A549 (cell line): ENCODE measurements around the gene HTRA2.

ENCODE experiments used
- BHLHE40 ChIP-seq: IDR thresholded peaks from 2 replicates; pipeline ENCODE4 v1.6.1; 2012; ENCODE audit warnings: low read depth, low read length, inconsistent platforms
- CBX8 ChIP-seq: fragments of 200-600 bp; sonication (generic); IDR thresholded peaks from 2 replicates; pipeline ENCODE4 v1.6.1; 2016
- EHMT2 ChIP-seq: fragments of 200-600 bp; sonication (generic); IDR thresholded peaks from 2 replicates; pipeline ENCODE4 v1.6.1; 2016; ENCODE audit warnings: antibody characterized with exemption, low read depth, mild to moderate bottlenecking, moderate library complexity
- EP300 ChIP-seq, 2 experiments: fragments of >200 bp; sonication (Bioruptor Twin); formaldehyde crosslinking; IDR thresholded peaks; 2 replicates in 1 of 2; 3 replicates in 1 of 2; pipeline ENCODE4 v1.6.1; 2016 to 2017
- KDM1A ChIP-seq: fragments of 200-600 bp; sonication (generic); IDR thresholded peaks from 2 replicates; pipeline ENCODE4 v1.6.1; 2016; ENCODE audit warnings: low read depth, mild to moderate bottlenecking
- POLR2A ChIP-seq: IDR thresholded peaks from 2 replicates; pipeline ENCODE4 v1.6.1; 2012; ENCODE audit warnings: mild to moderate bottlenecking, low read length
- POLR2AphosphoS2 ChIP-seq: conservative IDR thresholded peaks from 2 replicates; pipeline ENCODE4 v1.6.1; 2012; ENCODE audit warnings: low read length, improper control_type of control experiment, inconsistent platforms
- RCOR1 ChIP-seq: fragments of 150-350 bp; IDR thresholded peaks from 2 replicates; pipeline ENCODE4 v1.6.1; 2014; ENCODE audit warnings: antibody characterized with exemption, low read length, low read depth
- TF ChIP-seq, protein P1 (sequence below): fragments of >200 bp; sonication (Bioruptor Twin); formaldehyde crosslinking; IDR thresholded peaks from 3 replicates; pipeline ENCODE4 v1.5.1; 2016
- TF ChIP-seq, protein P2 (sequence below): fragments of 250-450 bp; sonication (Bioruptor Pico); IDR thresholded peaks from 2 replicates; pipeline ENCODE4 v1.5.0; 2021; ENCODE audit warnings: mild to moderate bottlenecking, moderate library complexity, borderline replicate concordance
- TF ChIP-seq, protein P3 (sequence below): IDR thresholded peaks from 2 replicates; pipeline ENCODE4 v1.6.1; 2012

DNA sequence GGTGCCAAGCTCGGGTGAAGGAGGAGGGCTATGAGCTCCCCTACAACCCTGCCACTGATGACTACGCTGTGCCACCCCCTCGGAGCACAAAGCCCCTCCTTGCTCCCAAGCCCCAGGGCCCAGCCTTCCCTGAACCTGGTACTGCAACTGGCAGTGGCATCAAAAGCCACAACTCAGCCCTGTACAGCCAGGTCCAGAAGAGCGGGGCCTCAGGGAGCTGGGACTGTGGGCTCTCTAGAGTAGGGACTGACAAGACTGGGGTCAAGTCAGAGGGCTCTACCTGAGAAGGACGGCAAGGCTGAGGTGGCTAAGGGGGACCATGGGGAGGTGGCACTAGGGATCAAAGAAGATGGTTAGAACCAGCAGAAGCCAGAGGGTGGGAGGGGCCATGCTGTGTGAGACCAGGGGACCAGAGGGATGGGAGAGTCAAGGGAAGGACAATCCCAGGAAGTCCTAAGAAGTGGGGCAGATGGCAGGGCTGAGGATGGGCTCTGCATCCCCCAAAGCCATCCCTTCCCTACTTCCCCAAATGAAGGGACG lies 27.2 kb downstream of the HTRA2 start:
- TF ChIP-seq, protein P1, sequence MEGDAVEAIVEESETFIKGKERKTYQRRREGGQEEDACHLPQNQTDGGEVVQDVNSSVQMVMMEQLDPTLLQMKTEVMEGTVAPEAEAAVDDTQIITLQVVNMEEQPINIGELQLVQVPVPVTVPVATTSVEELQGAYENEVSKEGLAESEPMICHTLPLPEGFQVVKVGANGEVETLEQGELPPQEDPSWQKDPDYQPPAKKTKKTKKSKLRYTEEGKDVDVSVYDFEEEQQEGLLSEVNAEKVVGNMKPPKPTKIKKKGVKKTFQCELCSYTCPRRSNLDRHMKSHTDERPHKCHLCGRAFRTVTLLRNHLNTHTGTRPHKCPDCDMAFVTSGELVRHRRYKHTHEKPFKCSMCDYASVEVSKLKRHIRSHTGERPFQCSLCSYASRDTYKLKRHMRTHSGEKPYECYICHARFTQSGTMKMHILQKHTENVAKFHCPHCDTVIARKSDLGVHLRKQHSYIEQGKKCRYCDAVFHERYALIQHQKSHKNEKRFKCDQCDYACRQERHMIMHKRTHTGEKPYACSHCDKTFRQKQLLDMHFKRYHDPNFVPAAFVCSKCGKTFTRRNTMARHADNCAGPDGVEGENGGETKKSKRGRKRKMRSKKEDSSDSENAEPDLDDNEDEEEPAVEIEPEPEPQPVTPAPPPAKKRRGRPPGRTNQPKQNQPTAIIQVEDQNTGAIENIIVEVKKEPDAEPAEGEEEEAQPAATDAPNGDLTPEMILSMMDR, result no peak
- TF ChIP-seq RCOR1 (no peak), POLR2AphosphoS2 (no peak), EP300 (IDR thresholded peaks at IDR 0.05) (no peak), BHLHE40 (no peak), POLR2A (no peak), EHMT2 (no peak), CBX8 (no peak), KDM1A (no peak)
- TF ChIP-seq, protein P2, sequence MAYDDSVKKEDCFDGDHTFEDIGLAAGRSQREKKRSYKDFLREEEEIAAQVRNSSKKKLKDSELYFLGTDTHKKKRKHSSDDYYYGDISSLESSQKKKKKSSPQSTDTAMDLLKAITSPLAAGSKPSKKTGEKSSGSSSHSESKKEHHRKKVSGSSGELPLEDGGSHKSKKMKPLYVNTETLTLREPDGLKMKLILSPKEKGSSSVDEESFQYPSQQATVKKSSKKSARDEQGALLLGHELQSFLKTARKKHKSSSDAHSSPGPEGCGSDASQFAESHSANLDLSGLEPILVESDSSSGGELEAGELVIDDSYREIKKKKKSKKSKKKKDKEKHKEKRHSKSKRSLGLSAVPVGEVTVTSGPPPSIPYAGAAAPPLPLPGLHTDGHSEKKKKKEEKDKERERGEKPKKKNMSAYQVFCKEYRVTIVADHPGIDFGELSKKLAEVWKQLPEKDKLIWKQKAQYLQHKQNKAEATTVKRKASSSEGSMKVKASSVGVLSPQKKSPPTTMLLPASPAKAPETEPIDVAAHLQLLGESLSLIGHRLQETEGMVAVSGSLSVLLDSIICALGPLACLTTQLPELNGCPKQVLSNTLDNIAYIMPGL (CRISPR knock-in tag), result no peak
- TF ChIP-seq, protein P3, sequence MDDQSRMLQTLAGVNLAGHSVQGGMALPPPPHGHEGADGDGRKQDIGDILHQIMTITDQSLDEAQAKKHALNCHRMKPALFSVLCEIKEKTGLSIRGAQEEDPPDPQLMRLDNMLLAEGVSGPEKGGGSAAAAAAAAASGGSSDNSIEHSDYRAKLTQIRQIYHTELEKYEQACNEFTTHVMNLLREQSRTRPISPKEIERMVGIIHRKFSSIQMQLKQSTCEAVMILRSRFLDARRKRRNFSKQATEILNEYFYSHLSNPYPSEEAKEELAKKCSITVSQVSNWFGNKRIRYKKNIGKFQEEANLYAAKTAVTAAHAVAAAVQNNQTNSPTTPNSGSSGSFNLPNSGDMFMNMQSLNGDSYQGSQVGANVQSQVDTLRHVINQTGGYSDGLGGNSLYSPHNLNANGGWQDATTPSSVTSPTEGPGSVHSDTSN, result no peak
